Liver (tissue), 9 donors: Measurements from ENCODE around the gene CCL8. TPM values are rescaled to one million over a fixed set of nuclear protein-coding genes. Genes with fewer than 3 reads are reported as not detected.

ENCODE experiments used
- DNase-seq: peaks from one replicate; pipeline ENCODE4 v3.0.0-alpha.2; 2017; ENCODE audit warnings: low spot score
- H3K27ac ChIP-seq, 2 donors: one replicate each; pipeline ENCODE4 v1.7.0; 2013; ENCODE audit warnings: inconsistent platforms in 2 of 2, low read length in 2 of 2, control low read depth in 1 of 2, low read depth in 1 of 2, mild to moderate bottlenecking in 1 of 2
- H3K27me3 ChIP-seq, 4 donors: one replicate each; pipeline versions ENCODE4 v1.6.1 to v1.7.0; 2013; ENCODE audit warnings: low read length in 3 of 4, inconsistent platforms in 1 of 4, mild to moderate bottlenecking in 1 of 4, moderate library complexity in 1 of 4; ENCODE audit not compliant: control insufficient read depth in 4 of 4, insufficient read depth in 4 of 4
- H3K36me3 ChIP-seq, 4 donors: one replicate each; pipeline versions ENCODE4 v1.6.1 to v1.7.0; 2013; ENCODE audit warnings: low read length in 3 of 4, mild to moderate bottlenecking in 3 of 4, low read depth in 1 of 4, moderate library complexity in 1 of 4; ENCODE audit not compliant: control insufficient read depth in 4 of 4, insufficient read depth in 3 of 4
- H3K4me1 ChIP-seq, 4 donors: one replicate each; pipeline versions ENCODE4 v1.6.1 to v1.7.0; 2013; ENCODE audit warnings: low read length in 3 of 4, mild to moderate bottlenecking in 3 of 4, moderate library complexity in 1 of 4; ENCODE audit not compliant: control insufficient read depth in 4 of 4, insufficient read depth in 4 of 4
- H3K4me3 ChIP-seq, 3 donors: one replicate each; pipeline versions ENCODE4 v1.6.1 to v1.7.0; 2013; ENCODE audit warnings: low read length in 3 of 3, control low read depth in 1 of 3, low read depth in 1 of 3, mild to moderate bottlenecking in 1 of 3
- H3K9ac ChIP-seq, 2 donors: one replicate each; pipeline ENCODE4 v1.7.0; 2013; ENCODE audit warnings: low read length in 2 of 2, mild to moderate bottlenecking in 2 of 2, moderate library complexity in 2 of 2, control low read depth in 1 of 2, low read depth in 1 of 2
- H3K9me3 ChIP-seq, 4 donors: one replicate each; pipeline versions ENCODE4 v1.6.1 to v1.7.0; 2013; ENCODE audit warnings: low read length in 3 of 4; ENCODE audit not compliant: control insufficient read depth in 4 of 4
- EGR1 ChIP-seq, 2 donors: IDR thresholded peaks; 2 replicates each; pipeline ENCODE4 v1.6.1; 2016 to 2018; ENCODE audit warnings: antibody characterized with exemption in 2 of 2, low read depth in 2 of 2
- FOXA1 ChIP-seq: IDR thresholded peaks from 2 replicates; pipeline ENCODE4 v1.6.1; 2016; ENCODE audit warnings: antibody characterized with exemption
- GABPA ChIP-seq, 2 donors: IDR thresholded peaks in 1 of 2; conservative IDR thresholded peaks in 1 of 2; 2 replicates each; pipeline ENCODE4 v1.6.1; 2016; ENCODE audit warnings: antibody characterized with exemption in 2 of 2, mild to moderate bottlenecking in 1 of 2, moderate library complexity in 1 of 2
- HNF4G ChIP-seq: IDR thresholded peaks from 2 replicates; pipeline ENCODE4 v1.6.1; 2016; ENCODE audit warnings: antibody characterized with exemption
- JUND ChIP-seq, 2 donors: IDR thresholded peaks; 2 replicates each; pipeline ENCODE4 v1.6.1; 2016; ENCODE audit warnings: antibody characterized with exemption in 2 of 2
- NR2F2 ChIP-seq: IDR thresholded peaks from 2 replicates; pipeline ENCODE4 v1.6.1; 2016; ENCODE audit warnings: antibody characterized with exemption
- RAD21 ChIP-seq, 2 donors: IDR thresholded peaks; 2 replicates each; pipeline ENCODE4 v1.6.1; 2016; ENCODE audit warnings: antibody characterized with exemption in 2 of 2, mild to moderate bottlenecking in 2 of 2
- SP1 ChIP-seq: IDR thresholded peaks from 2 replicates; pipeline ENCODE4 v1.6.1; 2018; ENCODE audit warnings: antibody characterized with exemption, mild to moderate bottlenecking
- TAF1 ChIP-seq: conservative IDR thresholded peaks from 2 replicates; pipeline ENCODE4 v1.6.1; 2016; ENCODE audit warnings: antibody characterized with exemption, mild to moderate bottlenecking
- YY1 ChIP-seq: IDR thresholded peaks from 2 replicates; pipeline ENCODE4 v1.6.1; 2016; ENCODE audit warnings: antibody characterized with exemption, mild to moderate bottlenecking
- WGBS: extraction: QIAGEN DNeasy Blood & Tissue Kit; methylation state at CpG from one replicate; pipeline ENCODE4 v1.1.7; 2013; 5-methylcytosine and 5-hydroxymethylcytosine counted together
- polyA plus RNA-seq, 2 donors: library from polyadenylated mRNA; stranded (reverse) in 1 of 2; unstranded in 1 of 2; fragments of 200-250 nt in 1 of 2; fragments of >200 nt in 1 of 2; fragmentation: Nextera tagmentation in 1 of 2; extraction: Ambion mirVana in 1 of 2; gene quantifications; one replicate each; pipeline versions ENCODE4 v1.2.1 to v1.2.3, GENCODE V29; 2013 to 2015
- total RNA-seq, 2 donors: library from RNA; depleted of rRNA; stranded (reverse); fragments of >200 nt; gene quantifications; one replicate each; pipeline ENCODE4 v1.2.3, GENCODE V29; 2014
- TF ChIP-seq, protein P1 (sequence below): IDR thresholded peaks from 2 replicates; pipeline ENCODE4 v1.6.1; 2016; ENCODE audit warnings: antibody characterized with exemption, mild to moderate bottlenecking
- TF ChIP-seq, protein P2 (sequence below): IDR thresholded peaks from 2 replicates; pipeline ENCODE4 v1.6.1; 2016; ENCODE audit warnings: antibody characterized with exemption
- donor health status: healthy.
- donor health status: healthy.
- donor health status: healthy.
- donor health status: healthy.
- donor health status: healthy.

The CCL8 gene
- total and polyA plus RNA-seq, 4 donors: 0.03 TPM; not detected in 3

DNA sequence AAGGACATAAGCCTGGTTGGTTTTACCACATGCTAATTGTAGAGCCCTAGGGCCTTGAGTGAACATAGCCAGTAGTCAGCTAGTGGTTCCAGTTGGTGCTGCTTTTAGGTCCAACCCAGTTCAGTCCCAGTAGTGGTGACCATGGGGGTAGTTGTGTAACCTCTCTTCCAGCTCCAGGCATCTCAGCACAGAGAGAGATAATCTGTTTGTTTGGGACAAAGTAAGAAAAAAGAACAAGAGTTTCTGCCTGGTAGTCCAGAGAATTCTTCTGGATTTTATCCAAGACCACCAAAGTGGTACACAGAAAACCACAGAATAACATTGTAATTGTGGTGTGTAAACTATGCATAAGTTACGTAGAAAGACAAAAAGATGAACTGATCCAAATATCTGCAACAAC lies 31.9 kb downstream of the CCL8 start:
- Histone ChIP-seq H3K36me3 (no peaks in the 10 kb centered on the region), H3K9me3 (no peaks in the 10 kb centered on the region), H3K4me3 (no peak overlapping the region), H3K27ac (no peak overlapping the region), H3K4me1 (no peaks in the 10 kb centered on the region), H3K27me3 (peaks cover 0 to 7% (median 0%) of the 10 kb centered on the region in 4 donors), H3K9ac (no peak overlapping the region)
- DNase-seq: no peak
- TF ChIP-seq, protein P1, sequence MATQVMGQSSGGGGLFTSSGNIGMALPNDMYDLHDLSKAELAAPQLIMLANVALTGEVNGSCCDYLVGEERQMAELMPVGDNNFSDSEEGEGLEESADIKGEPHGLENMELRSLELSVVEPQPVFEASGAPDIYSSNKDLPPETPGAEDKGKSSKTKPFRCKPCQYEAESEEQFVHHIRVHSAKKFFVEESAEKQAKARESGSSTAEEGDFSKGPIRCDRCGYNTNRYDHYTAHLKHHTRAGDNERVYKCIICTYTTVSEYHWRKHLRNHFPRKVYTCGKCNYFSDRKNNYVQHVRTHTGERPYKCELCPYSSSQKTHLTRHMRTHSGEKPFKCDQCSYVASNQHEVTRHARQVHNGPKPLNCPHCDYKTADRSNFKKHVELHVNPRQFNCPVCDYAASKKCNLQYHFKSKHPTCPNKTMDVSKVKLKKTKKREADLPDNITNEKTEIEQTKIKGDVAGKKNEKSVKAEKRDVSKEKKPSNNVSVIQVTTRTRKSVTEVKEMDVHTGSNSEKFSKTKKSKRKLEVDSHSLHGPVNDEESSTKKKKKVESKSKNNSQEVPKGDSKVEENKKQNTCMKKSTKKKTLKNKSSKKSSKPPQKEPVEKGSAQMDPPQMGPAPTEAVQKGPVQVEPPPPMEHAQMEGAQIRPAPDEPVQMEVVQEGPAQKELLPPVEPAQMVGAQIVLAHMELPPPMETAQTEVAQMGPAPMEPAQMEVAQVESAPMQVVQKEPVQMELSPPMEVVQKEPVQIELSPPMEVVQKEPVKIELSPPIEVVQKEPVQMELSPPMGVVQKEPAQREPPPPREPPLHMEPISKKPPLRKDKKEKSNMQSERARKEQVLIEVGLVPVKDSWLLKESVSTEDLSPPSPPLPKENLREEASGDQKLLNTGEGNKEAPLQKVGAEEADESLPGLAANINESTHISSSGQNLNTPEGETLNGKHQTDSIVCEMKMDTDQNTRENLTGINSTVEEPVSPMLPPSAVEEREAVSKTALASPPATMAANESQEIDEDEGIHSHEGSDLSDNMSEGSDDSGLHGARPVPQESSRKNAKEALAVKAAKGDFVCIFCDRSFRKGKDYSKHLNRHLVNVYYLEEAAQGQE: no peak
- TF ChIP-seq JUND (IDR thresholded peaks at IDR 0.05): no peak
- WGBS: 89% methylated on average over 1 of the region's 1 CpG

DNA sequence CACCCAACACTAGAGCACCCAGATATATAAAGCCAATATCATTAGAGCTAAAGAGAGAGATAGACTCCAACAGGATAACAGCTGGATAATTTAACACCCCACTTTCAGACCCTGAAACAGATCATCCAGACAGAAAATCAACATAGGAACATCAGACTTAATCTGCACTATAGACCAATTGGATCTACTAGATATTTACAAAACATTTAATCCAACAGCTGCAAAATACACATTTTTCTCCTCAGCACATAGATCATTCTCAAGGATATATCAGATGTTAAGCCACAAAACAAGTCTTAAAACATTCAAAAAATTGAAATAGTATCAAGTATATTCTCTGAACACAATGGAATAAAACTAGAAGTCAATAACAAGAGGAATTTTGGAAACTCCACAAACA lies 33.0 kb downstream of the CCL8 start:
- H3K4me1 ChIP-seq: no peaks in the 10 kb centered on the region
- TF ChIP-seq SP1 (no peak), GABPA (IDR thresholded peaks at IDR 0.05 in 1 of 2, conservative IDR thresholded peaks at IDR 0.05 in 1 of 2) (no peak), TAF1 (no peak), EGR1 (IDR thresholded peaks at IDR 0.05; ENCODE audit: low read depth in 2 of 2) (no peak), YY1 (no peak), RAD21 (IDR thresholded peaks at IDR 0.05) (no peak), FOXA1 (no peak)
- TF ChIP-seq, protein P2, sequence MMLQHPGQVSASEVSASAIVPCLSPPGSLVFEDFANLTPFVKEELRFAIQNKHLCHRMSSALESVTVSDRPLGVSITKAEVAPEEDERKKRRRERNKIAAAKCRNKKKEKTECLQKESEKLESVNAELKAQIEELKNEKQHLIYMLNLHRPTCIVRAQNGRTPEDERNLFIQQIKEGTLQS: no peak
- no peak for DNase-seq
- H3K9ac ChIP-seq: no peak overlapping the region
- no peaks in the 10 kb centered on the region for H3K36me3 ChIP-seq
- no peak overlapping the region for H3K27ac ChIP-seq
- H3K27me3 ChIP-seq: peaks cover 0 to 7% (median 0%) of the 10 kb centered on the region in 4 donors
- H3K9me3 ChIP-seq: no peaks in the 10 kb centered on the region
- no peak overlapping the region for H3K4me3 ChIP-seq

DNA sequence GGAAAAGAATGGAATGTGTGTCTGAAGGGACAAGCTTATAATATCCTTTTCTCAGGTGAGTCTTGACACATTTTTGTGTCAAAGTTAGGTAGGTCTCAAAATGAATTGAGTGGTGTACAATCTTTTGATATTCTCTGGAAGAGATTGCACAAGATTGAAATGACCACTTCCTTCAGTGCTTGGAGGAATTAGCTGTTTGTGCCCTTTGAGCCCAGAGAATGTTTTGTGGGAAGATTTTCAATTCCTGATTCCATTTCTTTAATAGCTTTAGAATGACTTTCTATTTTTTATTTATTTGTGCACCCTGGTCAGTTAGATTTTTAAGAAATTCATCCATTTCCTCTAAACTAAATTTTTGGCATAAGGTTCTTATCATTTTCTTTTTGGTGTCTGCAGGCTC lies 35.4 kb downstream of the CCL8 start:
- Histone ChIP-seq H3K27me3 (no peaks in the 10 kb centered on the region), H3K9ac (no peak overlapping the region), H3K36me3 (no peaks in the 10 kb centered on the region), H3K9me3 (no peaks in the 10 kb centered on the region), H3K27ac (no peak overlapping the region), H3K4me3 (no peak overlapping the region), H3K4me1 (no peaks in the 10 kb centered on the region)
- TF ChIP-seq NR2F2: peak; percentile 24
- no peak for TF ChIP-seq FOXA1
- no peak for DNase-seq

DNA sequence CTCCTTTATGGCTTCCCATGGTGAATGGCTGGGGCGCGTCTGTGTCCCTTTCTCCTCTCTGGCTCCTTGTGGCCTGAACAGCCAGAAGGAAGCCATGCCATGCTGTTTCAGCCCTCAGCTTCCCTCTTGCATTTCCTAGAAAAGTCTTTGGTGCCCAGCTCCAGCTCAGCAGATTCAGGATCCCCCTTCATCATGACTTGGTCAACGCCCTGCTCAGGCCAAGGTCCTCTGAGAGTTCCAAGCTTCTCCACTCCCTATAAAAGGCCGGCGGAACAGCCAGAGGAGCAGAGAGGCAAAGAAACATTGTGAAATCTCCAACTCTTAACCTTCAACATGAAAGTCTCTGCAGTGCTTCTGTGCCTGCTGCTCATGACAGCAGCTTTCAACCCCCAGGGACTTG lies 37.0 kb downstream of the CCL8 start, which contains the start of gene CCL13:
CCL13 (plus strand) TSS at position 287 of the 400 bp plus-strand sequence; CDS start at position 334, 47 bp downstream.
- no peak within 1 kb of the TSS for H3K4me3 ChIP-seq
- H3K36me3 ChIP-seq: no peaks in the 10 kb centered on the region
- no peaks in the 10 kb centered on the region for H3K27me3 ChIP-seq
- TF ChIP-seq, protein P2: no peak
- TF ChIP-seq YY1 (no peak), HNF4G (no peak), GABPA (IDR thresholded peaks at IDR 0.05 in 1 of 2, conservative IDR thresholded peaks at IDR 0.05 in 1 of 2) (no peak), RAD21 (IDR thresholded peaks at IDR 0.05) (no peak)
- no peak within 1 kb of the TSS for H3K9ac ChIP-seq
- no peaks in the 10 kb centered on the region for H3K9me3 ChIP-seq
- no peaks in the 10 kb centered on the region for H3K4me1 ChIP-seq
- WGBS: 86% methylated on average over 5 of the region's 5 CpGs
- no peak for DNase-seq
- no peak within 1 kb of the TSS for H3K27ac ChIP-seq
